IPS-11a (cell line): ENCODE measurements around the gene OIP5.
"Not testable (repeated sequence)": the region's sequence is repeated elsewhere in the genome, so short reads cannot be mapped to it uniquely, and the experiment has no call there.

Experiments
- H3K4me3 ChIP-seq: one replicate; pipeline ENCODE4 v1.5.1; 2013; ENCODE audit warnings: low read depth, low read length, control low read depth

Gene OIP5

DNA sequence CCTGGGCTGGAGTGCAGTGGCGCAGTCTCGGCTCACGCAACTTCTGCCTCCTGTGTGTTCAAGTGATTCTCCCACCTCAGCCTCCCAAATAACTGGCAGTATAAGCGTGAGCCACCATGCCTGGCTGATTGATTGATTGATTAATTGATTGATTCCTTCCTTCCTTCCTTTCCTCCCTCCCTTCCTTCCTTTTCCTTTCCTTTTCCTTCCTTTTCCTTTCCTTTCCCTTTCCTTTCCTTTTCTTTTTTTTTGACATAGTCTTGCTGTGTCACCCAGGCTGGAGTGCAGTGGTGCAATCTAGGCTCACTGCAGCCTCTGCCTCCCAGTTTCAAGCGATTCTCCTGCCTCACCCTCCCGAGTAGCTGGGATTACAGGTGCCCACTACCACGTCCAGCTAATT, 71.5 kb downstream of the OIP5 start:
- H3K4me3 ChIP-seq = not testable (repeated sequence)

DNA sequence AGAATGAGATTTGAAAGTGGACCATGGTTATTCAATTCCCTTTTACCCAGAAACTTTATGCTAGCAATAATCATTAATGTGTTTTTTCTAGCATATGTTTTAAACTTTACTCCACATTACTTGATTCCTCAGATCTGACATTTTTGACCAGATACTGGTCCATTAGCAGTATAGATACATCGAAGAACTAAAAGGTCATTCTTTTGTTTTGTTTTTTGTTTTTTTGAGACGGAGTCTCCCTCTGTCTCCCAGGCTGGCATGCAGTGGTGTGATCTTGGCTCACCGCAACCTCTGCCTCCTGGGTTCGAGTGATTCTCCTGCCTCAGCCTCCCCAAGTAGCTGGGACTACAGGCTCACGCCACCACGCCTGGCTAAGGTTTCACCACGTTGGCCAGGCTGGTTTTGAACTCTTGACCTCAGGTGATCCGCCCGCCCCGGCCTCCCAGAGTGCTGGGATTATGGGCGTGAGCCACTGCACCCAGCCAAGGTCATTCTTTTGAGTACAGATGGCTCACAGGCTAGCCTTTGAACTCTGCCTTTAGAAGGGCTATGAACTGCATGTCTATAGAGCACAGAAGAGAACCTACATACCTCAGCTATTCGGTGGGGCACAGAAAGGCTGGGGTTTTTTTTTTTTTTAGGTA, 72.7 kb downstream of the OIP5 start:
- no peak overlapping the region for H3K4me3 ChIP-seq
